Adrenal gland (tissue), 12 donors: ENCODE data around the gene JKAMP. TPM values are rescaled to one million over a fixed set of nuclear protein-coding genes. Genes with fewer than 3 reads are reported as not detected.

Experiments used
- DNase-seq, 7 donors: peaks; one replicate each; pipeline ENCODE4 v3.0.0-alpha.2; 2019 to 2020
- H3K27ac ChIP-seq, 5 donors: fragments of 200-600 bp; sonication (generic) in 4 of 5; 1 replicate in 3 of 5; 2 replicates in 2 of 5; pipeline versions ENCODE4 v1.5.1 to v1.8.0; 2016 to 2020; ENCODE audit warnings: mild to moderate bottlenecking in 1 of 5
- H3K27me3 ChIP-seq: fragments of 200-600 bp; 2 replicates; pipeline ENCODE4 v1.8.0; 2021
- H3K36me3 ChIP-seq, 2 donors: fragments of 200-600 bp; replicated peaks in 1 of 2; 1 replicate in 1 of 2; 2 replicates in 1 of 2; pipeline versions ENCODE4 v1.5.1 to v1.8.0; 2018 to 2022
- H3K4me1 ChIP-seq, 2 donors: fragments of 200-600 bp; replicated peaks in 1 of 2; 1 replicate in 1 of 2; 2 replicates in 1 of 2; pipeline versions ENCODE4 v1.5.1 to v1.8.0; 2018 to 2021
- H3K4me3 ChIP-seq, 4 donors: fragments of 200-600 bp; sonication (generic) in 3 of 4; one replicate each; pipeline ENCODE4 v1.5.1; 2016 to 2018
- H3K9me3 ChIP-seq, 3 donors: fragments of 200-600 bp; sonication (generic) in 1 of 3; replicated peaks in 1 of 3; 1 replicate in 2 of 3; 2 replicates in 1 of 3; pipeline versions ENCODE4 v1.5.1 to v1.8.0; 2016 to 2021
- POLR2A ChIP-seq, 2 donors: fragments of 450-650 bp; IDR thresholded peaks; one replicate each; pipeline ENCODE4 v1.6.1; 2017; ENCODE audit warnings: antibody characterized with exemption in 2 of 2, mild to moderate bottlenecking in 2 of 2, moderate library complexity in 1 of 2
- WGBS, 4 donors: extraction: QIAGEN DNeasy Blood & Tissue Kit in 2 of 4; methylation state at CpG; one replicate each; pipeline versions ENCODE4 v1.1.5 to v1.1.7; 2013 to 2017; 5-methylcytosine and 5-hydroxymethylcytosine counted together
- intact Hi-C, 2 donors: fragments of 100-400 bp; cut with DNase I; formaldehyde crosslinking; loops; one replicate each; pipeline versions ENCODE4 v1.14.1 to v1.15.0; 2022 to 2023
- polyA plus RNA-seq, 3 donors: library from polyadenylated mRNA; stranded (reverse); fragments of 200-250 nt in 2 of 3; fragments of 350-450 nt in 1 of 3; fragmentation: Illumina TruSeq in 1 of 3; extraction: RNeasy Lipid Tissue Mini Kit (QIAGEN cat#74804) in 1 of 3; gene quantifications; one replicate each; pipeline ENCODE4 v1.2.3, GENCODE V29; 2013 to 2014
- total RNA-seq, 9 donors: library from RNA; depleted of rRNA in 4 of 9; stranded (reverse); fragments of >200 nt in 4 of 9; fragments of 120-200 nt in 1 of 9; fragmentation: NEBNext Ultra II Directional in 1 of 9; extraction: Animal tissue kit (Norgen Biotek cat#: 25700) in 1 of 9; gene quantifications; one replicate each; pipeline versions ENCODE4 v1.1.0 to v1.2.4, GENCODE V29; 2013 to 2023
- TF ChIP-seq, protein P1 (sequence below), 6 experiments: fragments of 450-650 bp in 4 of 6; fragments of 200-600 bp in 2 of 6; sonication (generic) in 1 of 6; IDR thresholded peaks; 1 replicate in 5 of 6; 2 replicates in 1 of 6; pipeline versions ENCODE4 v1.5.1 to v1.8.0; 2016 to 2021; ENCODE audit warnings: antibody characterized with exemption in 6 of 6, mild to moderate bottlenecking in 2 of 6, moderate library complexity in 1 of 6
- donor health status: healthy with polysubstance abuse.
- donor health status: Bipolar disorder and iron deficiency.
- donor health status: DM: yes; HTN: yes; CAD: no.
- donor health status: DM: no; HTN: no; CAD: no.
- donor health status: DM: no; HTN: no; CAD: no.
- donor health status: DM: yes; HTN: yes; CAD: no.

JKAMP gene
- total and polyA plus RNA-seq, 12 donors: 17.7 to 116 (median 53.9) TPM

DNA sequence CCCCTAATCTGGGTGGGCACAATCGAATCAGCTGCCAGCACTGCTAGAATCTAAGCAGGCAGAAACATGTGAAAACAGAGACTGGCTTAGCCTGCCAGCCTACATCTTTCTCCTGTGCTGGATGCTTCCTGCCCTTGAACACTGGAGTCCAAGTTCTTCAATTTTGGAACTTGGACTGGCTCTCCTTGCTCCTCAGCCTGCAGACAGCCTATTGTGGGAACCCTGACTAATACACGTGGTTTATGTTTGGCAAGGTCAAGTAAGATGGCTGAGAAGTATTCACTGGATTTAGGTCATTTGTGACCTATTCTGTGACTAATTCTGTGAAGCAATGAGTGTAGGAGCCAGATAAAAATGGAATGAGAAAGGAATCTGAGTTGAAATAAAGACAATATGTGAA is 30.2 kb upstream of the JKAMP start:
- peak overlapping the region in 4 of 5 donors; percentile 49 to 86 (median 72) for H3K27ac ChIP-seq
- peak; percentile 36 to 74 (median 62) for DNase-seq
- peaks cover 0 to 5% of the 10 kb centered on the region in 2 donors for H3K4me1 ChIP-seq
- no peaks in the 10 kb centered on the region for H3K9me3 ChIP-seq
- WGBS, 4 donors: 40 to 56% (median 52%) methylated on average over 2 of the region's 2 CpGs
- no peaks in the 10 kb centered on the region for H3K27me3 ChIP-seq
- H3K36me3 ChIP-seq: no peaks in the 10 kb centered on the region
- TF ChIP-seq POLR2A (IDR thresholded peaks at IDR 0.05): peak in 1 of 2 donors; percentile 22
- TF ChIP-seq, protein P1, sequence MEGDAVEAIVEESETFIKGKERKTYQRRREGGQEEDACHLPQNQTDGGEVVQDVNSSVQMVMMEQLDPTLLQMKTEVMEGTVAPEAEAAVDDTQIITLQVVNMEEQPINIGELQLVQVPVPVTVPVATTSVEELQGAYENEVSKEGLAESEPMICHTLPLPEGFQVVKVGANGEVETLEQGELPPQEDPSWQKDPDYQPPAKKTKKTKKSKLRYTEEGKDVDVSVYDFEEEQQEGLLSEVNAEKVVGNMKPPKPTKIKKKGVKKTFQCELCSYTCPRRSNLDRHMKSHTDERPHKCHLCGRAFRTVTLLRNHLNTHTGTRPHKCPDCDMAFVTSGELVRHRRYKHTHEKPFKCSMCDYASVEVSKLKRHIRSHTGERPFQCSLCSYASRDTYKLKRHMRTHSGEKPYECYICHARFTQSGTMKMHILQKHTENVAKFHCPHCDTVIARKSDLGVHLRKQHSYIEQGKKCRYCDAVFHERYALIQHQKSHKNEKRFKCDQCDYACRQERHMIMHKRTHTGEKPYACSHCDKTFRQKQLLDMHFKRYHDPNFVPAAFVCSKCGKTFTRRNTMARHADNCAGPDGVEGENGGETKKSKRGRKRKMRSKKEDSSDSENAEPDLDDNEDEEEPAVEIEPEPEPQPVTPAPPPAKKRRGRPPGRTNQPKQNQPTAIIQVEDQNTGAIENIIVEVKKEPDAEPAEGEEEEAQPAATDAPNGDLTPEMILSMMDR (IDR thresholded peaks at IDR 0.05): no peak
- no peak overlapping the region for H3K4me3 ChIP-seq
- intact Hi-C loops: no loop called here

DNA sequence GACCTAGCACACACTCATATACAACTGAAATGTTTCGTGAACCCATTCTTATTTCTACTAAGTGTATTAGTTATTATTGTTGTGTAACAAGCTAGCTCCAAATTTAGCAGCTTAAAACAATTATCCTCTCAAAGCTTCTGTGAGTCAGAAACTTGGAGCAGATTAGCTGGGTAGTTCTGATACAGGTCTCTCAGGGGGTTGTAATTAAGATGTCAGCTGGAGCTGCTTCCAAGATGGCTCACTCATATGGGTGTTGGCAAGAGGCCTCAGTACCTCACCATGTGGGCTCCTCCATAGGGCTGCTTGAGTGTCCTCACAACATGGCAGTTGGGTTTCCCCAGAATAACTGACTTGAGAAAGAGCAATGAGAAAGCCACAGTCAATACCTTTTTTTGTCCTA is 28.9 kb upstream of the JKAMP start:
- H3K27ac ChIP-seq: no peak overlapping the region
- H3K27me3 ChIP-seq: no peaks in the 10 kb centered on the region
- H3K9me3 ChIP-seq: no peaks in the 10 kb centered on the region
- intact Hi-C loops: no loop called here
- peaks cover 0 to 5% of the 10 kb centered on the region in 2 donors for H3K4me1 ChIP-seq
- TF ChIP-seq POLR2A (IDR thresholded peaks at IDR 0.05): no peak
- TF ChIP-seq, protein P1 (IDR thresholded peaks at IDR 0.05): no peak
- H3K36me3 ChIP-seq: no peaks in the 10 kb centered on the region
- no peak for DNase-seq
- H3K4me3 ChIP-seq: no peak overlapping the region
- 91 to 100% (median 97%) methylated on average over 1 of the region's 1 CpG for WGBS, 4 donors

- Histone ChIP-seq H3K4me3 (no peak overlapping the region), H3K9me3 (no peaks in the 10 kb centered on the region), H3K27me3 (no peaks in the 10 kb centered on the region), H3K27ac (no peak overlapping the region), H3K36me3 (no peaks in the 10 kb centered on the region), H3K4me1 (peaks cover 0 to 5% of the 10 kb centered on the region in 2 donors)
- DNase-seq: no peak
- WGBS, 4 donors: 97 to 100% (median 100%) methylated on average over 2 of the region's 2 CpGs
- no peak for TF ChIP-seq POLR2A (IDR thresholded peaks at IDR 0.05)
- TF ChIP-seq, protein P1 (IDR thresholded peaks at IDR 0.05): no peak
- intact Hi-C loops: no loop called here
These were observed 25.8 kb upstream of the JKAMP start for GRCh38 chr14:59458486-59458885.

- H3K36me3 ChIP-seq: no peaks in the 10 kb centered on the region
- intact Hi-C loops: no loop called here
- WGBS, 4 donors: 96 to 98% (median 96%) methylated on average over 1 of the region's 1 CpG
- no peak for DNase-seq
- no peak overlapping the region for H3K27ac ChIP-seq
- peaks cover 6 to 10% of the 10 kb centered on the region in 2 donors for H3K4me1 ChIP-seq
- H3K27me3 ChIP-seq: no peaks in the 10 kb centered on the region
- H3K4me3 ChIP-seq: no peak overlapping the region
- TF ChIP-seq, protein P1 (IDR thresholded peaks at IDR 0.05): no peak
- TF ChIP-seq POLR2A (IDR thresholded peaks at IDR 0.05): no peak
- no peaks in the 10 kb centered on the region for H3K9me3 ChIP-seq
These were observed 23.9 kb upstream of the JKAMP start for GRCh38 chr14:59460378-59460777.
